HepG2 (cell line): ENCODE data around the gene EPHB3. TPM values are rescaled to one million over a fixed set of nuclear protein-coding genes. Genes with fewer than 3 reads are reported as not detected.

Source experiments
- ATAC-seq: fragments of 200-7000 bp; cut with Tn5 transposase; 3 replicates; pipeline ENCODE4 v1.9.1; 2020; ENCODE audit warnings: mild to moderate bottlenecking, moderate library complexity
- BruUV-seq: library from RNA; stranded (reverse); fragments of 400-500 nt; replicated peaks from 2 replicates; lab custom pipeline; 2021; lab: Mats Ljungman, UMichigan
- CTCF ChIA-PET: fragments of 300-600 bp; formaldehyde crosslinking; extraction: SDS; loops from one replicate; lab custom pipeline; 2021; ENCODE audit warnings: low total read pairs, inconsistent platforms, low intra/inter-chr PET ratio; lab: Yijun Ruan, JAX
- POLR2A ChIA-PET: fragments of 350-600 bp; sonication (Branson Sonifier 250); formaldehyde crosslinking; loops from one replicate; lab custom pipeline; 2020; ENCODE audit warnings: antibody characterized with exemption, inconsistent platforms; lab: Yijun Ruan, JAX
- DNase-seq: peaks from one replicate; pipeline ENCODE4 v3.0.0-alpha.2; 2015; ENCODE audit warnings: low spot score
- FAIRE-seq: peaks from 3 replicates; lab custom pipeline; 2011; peaks lifted over from hg19 to GRCh38; lab: Jason Lieb, UNC
- H2AFZ ChIP-seq: one replicate; pipeline ENCODE4 v1.6.1; 2011; ENCODE audit warnings: low read length, inconsistent platforms
- H3K27ac ChIP-seq: fragments of 300-600 bp; 3 replicates; pipeline ENCODE4 v1.8.0; 2011; ENCODE audit warnings: mixed run types, mild to moderate bottlenecking, mixed read lengths, low read length, inconsistent platforms; ENCODE audit not compliant: insufficient read depth; ENCODE audit errors: extremely low read length
- H3K27me3 ChIP-seq, 2 experiments: fragments of 200-600 bp in 1 of 2; 2 replicates in 1 of 2; 3 replicates in 1 of 2; pipeline versions ENCODE4 v1.6.0 to v1.8.0; 2011; ENCODE audit warnings: low read length in 2 of 2, mild to moderate bottlenecking in 2 of 2, moderate library complexity in 2 of 2, inconsistent platforms in 1 of 2; ENCODE audit not compliant: insufficient read depth in 2 of 2, control insufficient read depth in 1 of 2
- H3K36me3 ChIP-seq, 2 experiments: fragments of 200-600 bp in 1 of 2; replicated peaks in 1 of 2; 2 replicates in 1 of 2; 3 replicates in 1 of 2; pipeline versions ENCODE4 v1.5.1 to v1.8.0; 2011; ENCODE audit warnings: low read length in 2 of 2, inconsistent platforms in 1 of 2; ENCODE audit not compliant: insufficient read depth in 2 of 2, control insufficient read depth in 1 of 2
- H3K4me1 ChIP-seq: 2 replicates; pipeline ENCODE4 v1.5.1; 2012; ENCODE audit warnings: low read length, inconsistent platforms; ENCODE audit not compliant: insufficient read depth
- H3K4me2 ChIP-seq: 2 replicates; pipeline ENCODE4 v1.6.0; 2011; ENCODE audit warnings: low read depth, low read length, inconsistent platforms
- H3K4me3 ChIP-seq, 3 experiments: fragments of 200-600 bp in 1 of 3; sonication (generic), shearing (Covaris generic) in 1 of 3; replicated peaks in 1 of 3; 2 replicates each; pipeline ENCODE4 v1.5.1; 2011 to 2016; ENCODE audit warnings: low read length in 3 of 3, inconsistent platforms in 2 of 3, low read depth in 2 of 3, mild to moderate bottlenecking in 2 of 3, control low read depth in 1 of 3, mixed read lengths in 1 of 3; ENCODE audit not compliant: insufficient read depth in 1 of 3
- H3K79me2 ChIP-seq: one replicate; pipeline ENCODE4 v1.6.1; 2011; ENCODE audit warnings: low read length, inconsistent platforms; ENCODE audit not compliant: insufficient read depth
- H3K9ac ChIP-seq: 2 replicates; pipeline ENCODE4 v1.6.0; 2011; ENCODE audit warnings: mild to moderate bottlenecking, low read depth, low read length, inconsistent platforms; ENCODE audit not compliant: insufficient read depth
- H3K9me3 ChIP-seq: 2 replicates; pipeline ENCODE4 v1.5.1; 2012; ENCODE audit warnings: mild to moderate bottlenecking, low read length
- H4K20me1 ChIP-seq: 2 replicates; pipeline ENCODE4 v1.6.0; 2011; ENCODE audit warnings: inconsistent platforms, mild to moderate bottlenecking, low read length, moderate library complexity; ENCODE audit not compliant: insufficient read depth
- FOXA3 ChIP-seq: IDR thresholded peaks from 2 replicates; pipeline ENCODE4 v1.6.1; 2016; ENCODE audit warnings: missing genetic modification reagents, missing compliant biosample characterization
- KLF16 ChIP-seq, 2 experiments: sonication (generic) in 1 of 2; formaldehyde crosslinking in 1 of 2; IDR thresholded peaks; 2 replicates each; pipeline versions ENCODE4 v1.6.1 to v1.8.0; 2016 to 2023; ENCODE audit warnings: missing genetic modification reagents in 2 of 2, missing compliant biosample characterization in 1 of 2
- ZBTB38 ChIP-seq: sonication (generic); formaldehyde crosslinking; IDR thresholded peaks from 2 replicates; pipeline ENCODE4 v1.5.1; 2020; ENCODE audit warnings: mild to moderate bottlenecking, missing genetic modification reagents
- ZNF615 ChIP-seq: sonication (generic); formaldehyde crosslinking; IDR thresholded peaks from 2 replicates; pipeline ENCODE4 v1.5.0; 2020; ENCODE audit warnings: mild to moderate bottlenecking, missing genetic modification reagents, borderline replicate concordance
- ZNF672 ChIP-seq: sonication (generic); formaldehyde crosslinking; IDR thresholded peaks from 2 replicates; pipeline ENCODE4 v1.8.1; 2022; ENCODE audit warnings: missing genetic modification reagents
- WGBS: methylation state at CpG from one replicate; pipeline ENCODE4 v1.1.6; 2017; ENCODE audit warnings: low lambda C conversion rate; 5-methylcytosine and 5-hydroxymethylcytosine counted together
- in situ Hi-C: cut with HindIII; loops from 2 replicates; pipeline ENCODE4 v1.10.0; 2017; ENCODE audit warnings: low pct_unique_long_range_greater_than_20kb; ENCODE audit not compliant: extremely low pct_ligation_motif_present
- intact Hi-C: fragments of 100-400 bp; cut with micrococcal nuclease; formaldehyde crosslinking; loops from one replicate; pipeline ENCODE4 v1.10.0; 2022; ENCODE audit not compliant: unreplicated experiment
- polyA plus RNA-seq, 8 experiments: library from polyadenylated mRNA; depleted of rRNA in 3 of 8; stranded (reverse) in 7 of 8; unstranded in 1 of 8; fragments of >200 nt; fragmentation: Illumina TruSeq in 4 of 8; extraction: Trizol in 4 of 8; gene quantifications; 2 replicates each; pipeline versions ENCODE4 v1.2.1 to v1.2.3, GENCODE V29; 2011 to 2016; ENCODE audit warnings: low read depth in 4 of 8, missing spikeins in 1 of 8, mixed read lengths in 1 of 8; ENCODE audit not compliant: insufficient read depth in 1 of 8
- total RNA-seq, 5 experiments: library from RNA; depleted of rRNA; stranded (reverse); fragments of >200 nt; fragmentation: Illumina TruSeq; extraction: Trizol; gene quantifications; 2 replicates each; pipeline ENCODE4 v1.2.3, GENCODE V29; 2016; ENCODE audit warnings: low read depth in 1 of 5
- TF ChIP-seq, protein P1 (sequence below): sonication (generic); formaldehyde crosslinking; IDR thresholded peaks from 2 replicates; pipeline ENCODE4 v1.4.0; 2020; ENCODE audit warnings: mild to moderate bottlenecking, low read depth, missing genetic modification reagents
- TF ChIP-seq, protein P2 (sequence below): sonication (generic); formaldehyde crosslinking; IDR thresholded peaks from 2 replicates; pipeline ENCODE4 v1.4.0; 2020; ENCODE audit warnings: mild to moderate bottlenecking, missing genetic modification reagents, borderline replicate concordance

The EPHB3 gene
- total and polyA plus RNA-seq, 2 of the 13 experiments (the other 11 are each of a cell fraction or from before 2014, with no cell fraction given): 0.01 TPM; not detected in 1

DNA sequence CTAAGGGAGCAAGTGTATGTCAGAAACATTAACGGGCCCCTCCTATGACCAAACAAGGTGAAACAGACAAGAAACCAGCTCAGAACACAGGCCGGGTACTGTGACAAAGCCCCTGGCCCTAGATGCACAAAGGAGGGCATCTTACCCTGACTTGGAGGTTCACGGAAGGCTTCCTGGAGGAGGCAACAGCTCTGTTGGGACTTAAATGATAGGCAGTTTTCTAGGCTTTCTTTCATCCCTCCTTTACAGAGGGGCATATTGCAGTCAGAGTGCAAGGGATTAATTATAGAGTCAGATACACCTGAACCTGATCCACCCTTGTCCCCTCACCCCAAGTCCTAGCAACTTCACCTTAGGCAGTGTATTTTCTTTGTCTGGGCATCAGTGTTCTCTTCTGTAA is 8.4 kb downstream of the EPHB3 start:
- in situ Hi-C loops: no loop called here
- Histone ChIP-seq H2AFZ (no peak overlapping the region), H3K4me2 (no peak overlapping the region), H4K20me1 (no peaks in the 10 kb centered on the region), H3K4me1 (no peaks in the 10 kb centered on the region)
- WGBS: 62% methylated on average over 2 of the region's 3 CpGs
- no TSS peak for BruUV-seq
- DNase-seq (no peak), FAIRE-seq (no peak)
- CTCF ChIA-PET: no interaction called here
- TF ChIP-seq ZNF615 (CRISPR knock-in tag) (no peak), FOXA3 (CRISPR knock-in tag) (no peak), ZBTB38 (CRISPR knock-in tag) (no peak), ZNF672 (no peak), KLF16 (CRISPR knock-in tag; IDR thresholded peaks at IDR 0.05) (no peak)
- TF ChIP-seq, protein P1, sequence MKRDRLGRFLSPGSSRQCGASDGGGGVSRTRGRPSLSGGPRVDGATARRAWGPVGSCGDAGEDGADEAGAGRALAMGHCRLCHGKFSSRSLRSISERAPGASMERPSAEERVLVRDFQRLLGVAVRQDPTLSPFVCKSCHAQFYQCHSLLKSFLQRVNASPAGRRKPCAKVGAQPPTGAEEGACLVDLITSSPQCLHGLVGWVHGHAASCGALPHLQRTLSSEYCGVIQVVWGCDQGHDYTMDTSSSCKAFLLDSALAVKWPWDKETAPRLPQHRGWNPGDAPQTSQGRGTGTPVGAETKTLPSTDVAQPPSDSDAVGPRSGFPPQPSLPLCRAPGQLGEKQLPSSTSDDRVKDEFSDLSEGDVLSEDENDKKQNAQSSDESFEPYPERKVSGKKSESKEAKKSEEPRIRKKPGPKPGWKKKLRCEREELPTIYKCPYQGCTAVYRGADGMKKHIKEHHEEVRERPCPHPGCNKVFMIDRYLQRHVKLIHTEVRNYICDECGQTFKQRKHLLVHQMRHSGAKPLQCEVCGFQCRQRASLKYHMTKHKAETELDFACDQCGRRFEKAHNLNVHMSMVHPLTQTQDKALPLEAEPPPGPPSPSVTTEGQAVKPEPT (CRISPR knock-in tag): no peak
- TF ChIP-seq, protein P2, sequence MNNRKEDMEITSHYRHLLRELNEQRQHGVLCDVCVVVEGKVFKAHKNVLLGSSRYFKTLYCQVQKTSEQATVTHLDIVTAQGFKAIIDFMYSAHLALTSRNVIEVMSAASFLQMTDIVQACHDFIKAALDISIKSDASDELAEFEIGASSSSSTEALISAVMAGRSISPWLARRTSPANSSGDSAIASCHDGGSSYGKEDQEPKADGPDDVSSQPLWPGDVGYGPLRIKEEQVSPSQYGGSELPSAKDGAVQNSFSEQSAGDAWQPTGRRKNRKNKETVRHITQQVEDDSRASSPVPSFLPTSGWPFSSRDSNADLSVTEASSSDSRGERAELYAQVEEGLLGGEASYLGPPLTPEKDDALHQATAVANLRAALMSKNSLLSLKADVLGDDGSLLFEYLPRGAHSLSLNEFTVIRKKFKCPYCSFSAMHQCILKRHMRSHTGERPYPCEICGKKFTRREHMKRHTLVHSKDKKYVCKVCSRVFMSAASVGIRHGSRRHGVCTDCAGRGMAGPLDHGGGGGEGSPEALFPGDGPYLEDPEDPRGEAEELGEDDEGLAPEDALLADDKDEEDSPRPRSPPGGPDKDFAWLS (CRISPR knock-in tag): no peak
- TF ChIP-seq, all 625 proteins: peak for 0
- POLR2A ChIA-PET: no interaction called here
- no peaks in the 10 kb centered on the region for H3K9me3 ChIP-seq
- H3K36me3 ChIP-seq: no peaks in the 10 kb centered on the region
- intact Hi-C loops: no loop called here
- H3K9ac ChIP-seq: no peak overlapping the region
- peaks cover 21 to 67% of the 10 kb centered on the region in 2 experiments for H3K27me3 ChIP-seq
- no peak overlapping the region for H3K27ac ChIP-seq
- H3K79me2 ChIP-seq: no peaks in the 10 kb centered on the region
- H3K4me3 ChIP-seq: no peak overlapping the region
- ATAC-seq: no peak
